Mesothelial cell of epicardium (in vitro differentiated cells): ENCODE results near the gene CD9. TPM values are rescaled to one million over a fixed set of nuclear protein-coding genes. Genes with fewer than 3 reads are reported as not detected.
A peak's percentile ranks its signal among the peaks of the same experiment; 100 is the strongest.

Source experiments
- DNase-seq, 2 experiments: peaks; one replicate each; pipeline ENCODE4 v3.0.0; 2021; ENCODE audit warnings: low spot score in 2 of 2; ENCODE audit not compliant: unreplicated experiment in 2 of 2
- H3K27ac Mint-ChIP-seq: 2 replicates; pipeline ENCODE4 v1.8.0; 2021; ENCODE audit warnings: mixed read lengths
- H3K27me3 Mint-ChIP-seq: 2 replicates; pipeline ENCODE4 v1.8.0; 2021; ENCODE audit warnings: low read depth, mixed read lengths
- H3K36me3 Mint-ChIP-seq: 2 replicates; pipeline ENCODE4 v1.8.0; 2021; ENCODE audit warnings: mixed read lengths
- H3K4me1 Mint-ChIP-seq: 2 replicates; pipeline ENCODE4 v1.8.0; 2021; ENCODE audit warnings: mixed read lengths
- H3K4me3 Mint-ChIP-seq: 2 replicates; pipeline ENCODE4 v1.8.0; 2021; ENCODE audit warnings: mild to moderate bottlenecking, moderate library complexity, mixed read lengths
- H3K9me3 Mint-ChIP-seq: 2 replicates; pipeline ENCODE4 v1.8.0; 2021; ENCODE audit warnings: mixed read lengths
- CTCF ChIP-seq: fragments of 200-600 bp; sonication (generic); IDR thresholded peaks from one replicate; pipeline ENCODE4 v1.5.0; 2021; ENCODE audit warnings: antibody characterized with exemption; ENCODE audit not compliant: unreplicated experiment
- total RNA-seq: library from RNA; stranded (reverse); gene quantifications from 3 replicates; pipeline ENCODE4 v1.2.1, GENCODE V29; 2021

Gene CD9
- total RNA-seq, 1 donor from 2014 or later, result 22.3 TPM

GRCh38 chr12:6171409-6172015, 28.7 kb upstream of the CD9 start:
- Mint-ChIP-seq H3K4me1 (no peaks in the 10 kb centered on the region), H3K27ac (no peak overlapping the region), H3K9me3 (peaks cover 9% of the 10 kb centered on the region), H3K27me3 (no peaks in the 10 kb centered on the region), H3K36me3 (no peaks in the 10 kb centered on the region), H3K4me3 (no peak overlapping the region)
- TF ChIP-seq CTCF, result no peak
- DNase-seq, result no peak

GRCh38 chr12:6172086-6172485, 28.1 kb upstream of the CD9 start:
- H3K27me3 Mint-ChIP-seq, result no peaks in the 10 kb centered on the region
- no peak overlapping the region for H3K27ac Mint-ChIP-seq
- no peak overlapping the region for H3K4me3 Mint-ChIP-seq
- H3K36me3 Mint-ChIP-seq, result no peaks in the 10 kb centered on the region
- no peak for DNase-seq
- TF ChIP-seq CTCF, result no peak
- no peaks in the 10 kb centered on the region for H3K4me1 Mint-ChIP-seq
- peaks cover 9% of the 10 kb centered on the region for H3K9me3 Mint-ChIP-seq

GRCh38 chr12:6172862-6173261, 27.3 kb upstream of the CD9 start:
- Mint-ChIP-seq H3K4me3 (no peak overlapping the region), H3K27ac (no peak overlapping the region), H3K36me3 (no peaks in the 10 kb centered on the region), H3K27me3 (no peaks in the 10 kb centered on the region), H3K4me1 (no peaks in the 10 kb centered on the region), H3K9me3 (peaks cover 9% of the 10 kb centered on the region)
- DNase-seq, result no peak
- no peak for TF ChIP-seq CTCF

- no peak for DNase-seq
- Mint-ChIP-seq H3K4me3 (no peak overlapping the region), H3K36me3 (no peaks in the 10 kb centered on the region), H3K27me3 (no peaks in the 10 kb centered on the region), H3K27ac (no peak overlapping the region), H3K9me3 (peaks cover 9% of the 10 kb centered on the region), H3K4me1 (peaks cover 21% of the 10 kb centered on the region)
- no peak for TF ChIP-seq CTCF
Measured at GRCh38 chr12:6177642-6178358, 22.4 kb upstream of the CD9 start.

GRCh38 chr12:6178981-6179761, 21.0 kb upstream of the CD9 start:
- peaks cover 21% of the 10 kb centered on the region for H3K4me1 Mint-ChIP-seq
- H3K27ac Mint-ChIP-seq, result peak overlapping the region; percentile 58
- no peak for TF ChIP-seq CTCF
- no peak overlapping the region for H3K4me3 Mint-ChIP-seq
- H3K27me3 Mint-ChIP-seq, result no peaks in the 10 kb centered on the region
- H3K36me3 Mint-ChIP-seq, result no peaks in the 10 kb centered on the region
- no peak for DNase-seq
- H3K9me3 Mint-ChIP-seq, result peaks cover under 1% of the 10 kb centered on the region
